Nephron progenitor cell (in vitro differentiated cells): ENCODE measurements around the gene UCKL1.

Experiments
- DNase-seq: peaks from one replicate; pipeline ENCODE4 v3.0.0; 2021
- H3K27ac Mint-ChIP-seq: 2 replicates; pipeline ENCODE4 v1.8.0; 2021; ENCODE audit warnings: mild to moderate bottlenecking, moderate library complexity, mixed read lengths
- H3K27me3 Mint-ChIP-seq: 2 replicates; pipeline ENCODE4 v1.8.0; 2021; ENCODE audit warnings: mild to moderate bottlenecking, low read depth, mixed read lengths; ENCODE audit not compliant: poor library complexity
- H3K36me3 Mint-ChIP-seq: 2 replicates; pipeline ENCODE4 v1.8.0; 2021; ENCODE audit warnings: low read depth, mixed read lengths
- H3K4me1 Mint-ChIP-seq: 2 replicates; pipeline ENCODE4 v1.8.0; 2021; ENCODE audit warnings: mixed read lengths
- H3K4me3 Mint-ChIP-seq: 2 replicates; pipeline ENCODE4 v1.8.0; 2021; ENCODE audit warnings: mild to moderate bottlenecking, moderate library complexity, mixed read lengths
- H3K9me3 Mint-ChIP-seq: 2 replicates; pipeline ENCODE4 v1.8.0; 2021; ENCODE audit warnings: mild to moderate bottlenecking, moderate library complexity, mixed read lengths
- TF ChIP-seq, protein P1 (sequence below): fragments of 200-600 bp; sonication (generic); IDR thresholded peaks from 2 replicates; pipeline ENCODE4 v1.5.0; 2021; ENCODE audit warnings: antibody characterized with exemption

UCKL1 gene

GRCh38 chr20:63900413-63900812, 55.8 kb downstream of the UCKL1 start:
- H3K27ac Mint-ChIP-seq = no peak overlapping the region
- H3K27me3 Mint-ChIP-seq = peaks cover 3% of the 10 kb centered on the region
- TF ChIP-seq, protein P1, sequence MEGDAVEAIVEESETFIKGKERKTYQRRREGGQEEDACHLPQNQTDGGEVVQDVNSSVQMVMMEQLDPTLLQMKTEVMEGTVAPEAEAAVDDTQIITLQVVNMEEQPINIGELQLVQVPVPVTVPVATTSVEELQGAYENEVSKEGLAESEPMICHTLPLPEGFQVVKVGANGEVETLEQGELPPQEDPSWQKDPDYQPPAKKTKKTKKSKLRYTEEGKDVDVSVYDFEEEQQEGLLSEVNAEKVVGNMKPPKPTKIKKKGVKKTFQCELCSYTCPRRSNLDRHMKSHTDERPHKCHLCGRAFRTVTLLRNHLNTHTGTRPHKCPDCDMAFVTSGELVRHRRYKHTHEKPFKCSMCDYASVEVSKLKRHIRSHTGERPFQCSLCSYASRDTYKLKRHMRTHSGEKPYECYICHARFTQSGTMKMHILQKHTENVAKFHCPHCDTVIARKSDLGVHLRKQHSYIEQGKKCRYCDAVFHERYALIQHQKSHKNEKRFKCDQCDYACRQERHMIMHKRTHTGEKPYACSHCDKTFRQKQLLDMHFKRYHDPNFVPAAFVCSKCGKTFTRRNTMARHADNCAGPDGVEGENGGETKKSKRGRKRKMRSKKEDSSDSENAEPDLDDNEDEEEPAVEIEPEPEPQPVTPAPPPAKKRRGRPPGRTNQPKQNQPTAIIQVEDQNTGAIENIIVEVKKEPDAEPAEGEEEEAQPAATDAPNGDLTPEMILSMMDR = no peak
- H3K36me3 Mint-ChIP-seq = peaks cover 11% of the 10 kb centered on the region
- no peak for DNase-seq
- peaks cover 32% of the 10 kb centered on the region for H3K4me1 Mint-ChIP-seq
- no peak overlapping the region for H3K4me3 Mint-ChIP-seq
- H3K9me3 Mint-ChIP-seq = no peaks in the 10 kb centered on the region

DNA sequence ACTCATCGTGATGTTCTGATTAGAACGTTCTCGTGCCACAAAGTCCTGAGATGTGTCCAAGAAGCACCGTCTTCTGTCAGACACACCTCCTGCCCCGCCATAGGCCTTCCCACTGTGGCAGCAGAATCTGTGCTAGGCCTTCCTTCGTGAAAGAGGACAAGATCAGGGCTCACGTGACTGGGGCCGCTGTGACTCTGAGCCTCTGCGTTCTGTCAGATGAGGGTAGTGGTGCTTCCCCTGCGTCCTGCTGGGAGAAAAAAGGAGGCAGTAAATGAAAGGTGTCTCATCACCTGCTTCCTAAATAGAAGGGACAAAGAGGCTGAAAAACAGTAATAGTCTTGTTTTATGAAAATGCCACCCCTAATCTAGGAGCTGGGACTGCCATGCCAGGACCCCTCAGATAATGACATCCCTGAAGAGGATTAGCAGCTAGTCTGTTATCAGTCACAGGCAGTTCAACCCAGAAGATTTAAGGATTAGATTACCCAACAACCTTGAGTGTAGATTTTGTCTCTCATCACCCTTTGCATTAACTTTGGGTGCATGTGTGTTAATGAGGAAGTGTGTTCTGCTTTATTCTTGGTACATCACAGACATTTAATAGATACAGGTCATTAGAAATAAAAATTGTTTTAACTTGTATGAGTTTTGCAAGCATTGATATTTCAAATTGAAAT, 57.2 kb downstream of the UCKL1 start:
- Mint-ChIP-seq H3K27ac (peak overlapping the region; percentile 69), H3K27me3 (peaks cover 3% of the 10 kb centered on the region), H3K36me3 (peaks cover 11% of the 10 kb centered on the region), H3K9me3 (no peaks in the 10 kb centered on the region), H3K4me3 (no peak overlapping the region), H3K4me1 (peaks cover 36% of the 10 kb centered on the region)
- DNase-seq = no peak
- TF ChIP-seq, protein P1 = no peak

GRCh38 chr20:63897978-63898561, 58.1 kb downstream of the UCKL1 start:
- H3K27me3 Mint-ChIP-seq = peaks cover 3% of the 10 kb centered on the region
- H3K27ac Mint-ChIP-seq = no peak overlapping the region
- no peak overlapping the region for H3K4me3 Mint-ChIP-seq
- peaks cover 11% of the 10 kb centered on the region for H3K36me3 Mint-ChIP-seq
- no peaks in the 10 kb centered on the region for H3K9me3 Mint-ChIP-seq
- DNase-seq = no peak
- peaks cover 39% of the 10 kb centered on the region for H3K4me1 Mint-ChIP-seq
- TF ChIP-seq, protein P1 = no peak

DNA sequence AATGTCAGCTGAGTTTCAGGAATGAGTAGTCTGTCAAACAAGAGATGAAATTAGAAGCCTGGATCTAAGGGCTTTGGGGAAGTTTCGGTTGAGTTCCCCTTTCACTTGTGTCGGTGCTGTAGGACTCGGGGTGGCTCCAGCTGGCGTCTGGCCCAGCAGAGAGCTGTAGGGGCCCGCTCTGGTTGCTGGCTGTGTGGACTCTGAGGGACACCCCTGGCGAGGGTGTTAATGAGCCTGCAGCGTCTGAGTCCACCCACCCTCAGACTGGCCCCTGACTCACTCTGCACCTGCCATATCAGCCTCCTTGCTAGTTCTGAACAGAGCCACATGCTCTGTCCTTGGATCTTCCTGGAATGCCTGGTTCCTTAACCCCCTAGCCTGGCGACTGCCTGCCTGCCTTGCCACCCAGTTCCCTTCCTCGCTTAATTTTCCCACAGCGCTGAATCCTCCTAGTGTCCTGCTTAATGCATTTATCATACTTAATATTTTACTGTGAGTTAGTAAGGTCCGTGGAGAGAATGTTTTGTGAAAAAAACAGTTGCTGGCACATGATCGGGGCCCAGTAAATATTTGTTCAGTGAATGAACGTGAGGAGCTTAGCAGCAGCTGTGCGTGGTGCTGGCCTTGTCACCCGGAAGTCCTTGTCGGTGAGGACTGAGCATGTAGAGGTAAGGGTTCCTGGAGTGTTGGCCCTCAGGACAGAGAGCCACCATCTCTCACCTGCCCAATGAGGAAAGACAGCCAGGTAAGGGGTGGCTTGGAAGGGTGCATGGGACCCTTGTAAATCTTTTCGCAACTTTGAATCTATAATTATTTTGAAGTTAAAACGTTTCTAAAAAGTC, 59.7 kb downstream of the UCKL1 start:
- TF ChIP-seq, protein P1 = no peak
- Mint-ChIP-seq H3K27me3 (peaks cover 3% of the 10 kb centered on the region), H3K27ac (peak overlapping the region; percentile 87), H3K4me1 (peaks cover 39% of the 10 kb centered on the region), H3K9me3 (no peaks in the 10 kb centered on the region), H3K4me3 (peak overlapping the region; percentile 89), H3K36me3 (peaks cover 11% of the 10 kb centered on the region)
- DNase-seq = peak; percentile 26

- TF ChIP-seq, protein P1 = no peak
- no peak for DNase-seq
- H3K4me3 Mint-ChIP-seq = peak overlapping the region; percentile 89
- H3K27ac Mint-ChIP-seq = peak overlapping the region; percentile 43
- peaks cover 13% of the 10 kb centered on the region for H3K36me3 Mint-ChIP-seq
- H3K27me3 Mint-ChIP-seq = peaks cover 3% of the 10 kb centered on the region
- peaks cover 39% of the 10 kb centered on the region for H3K4me1 Mint-ChIP-seq
- H3K9me3 Mint-ChIP-seq = no peaks in the 10 kb centered on the region
Observed at GRCh38 chr20:63895952-63896263, 60.3 kb downstream of the UCKL1 start.
